Glomerular endothelial cell (primary cell): ENCODE results near the gene GSTT2. TPM values are rescaled to one million over a fixed set of nuclear protein-coding genes. Genes with fewer than 3 reads are reported as not detected.
"Not testable (repeated sequence)": the region's sequence is repeated elsewhere in the genome, so short reads cannot be mapped to it uniquely, and the experiment has no call there.

Experiments
- DNase-seq: peaks from one replicate; pipeline ENCODE4 v3.0.0-alpha.2; 2011; ENCODE audit warnings: low read depth, low spot score; ENCODE audit errors: extremely low read depth
- total RNA-seq: library from RNA; depleted of rRNA; stranded (reverse); fragments of >200 nt; gene quantifications from 2 replicates; pipeline ENCODE4 v1.2.3, GENCODE V29; 2015

GSTT2 gene
- 0.41 TPM in 1 of 2 replicates, not detected in the other for total RNA-seq

DNA sequence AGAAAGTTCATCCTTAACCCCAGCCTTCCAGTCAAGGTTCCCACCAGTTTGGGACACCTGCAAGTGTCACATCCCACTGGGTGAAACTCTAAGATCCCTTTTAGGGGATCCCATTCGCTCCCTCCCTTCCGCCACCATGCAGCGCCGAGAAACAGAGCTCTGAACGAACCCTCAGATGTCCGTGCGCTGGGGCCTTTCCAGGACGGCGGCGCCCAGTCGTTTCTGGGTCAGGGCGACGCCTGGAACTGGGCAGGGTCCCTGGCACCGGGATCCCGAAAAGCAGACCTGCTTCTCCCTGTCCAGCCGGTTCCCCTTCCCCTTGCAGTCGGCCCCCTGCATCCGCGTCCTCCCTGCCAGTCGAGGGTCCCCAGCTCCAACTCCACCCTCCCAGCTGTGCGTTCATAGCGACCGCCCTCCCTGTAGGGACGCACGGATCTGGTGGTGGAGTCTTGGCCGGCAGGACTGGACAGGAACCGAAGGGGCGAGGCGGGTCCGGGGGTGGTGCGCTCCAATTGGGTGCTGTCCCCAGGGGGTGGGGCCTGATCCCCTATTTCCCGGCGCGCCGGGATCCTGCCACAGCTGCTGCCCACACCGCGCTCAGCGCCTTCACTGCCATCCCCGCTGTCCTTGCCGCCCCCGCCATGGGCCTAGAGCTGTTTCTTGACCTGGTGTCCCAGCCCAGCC is at the start of gene GSTT2:
Gene GSTT2, plus strand, starts transcription at position 578 of the 684 bp plus-strand sequence.
- not testable (repeated sequence) for DNase-seq

DNA sequence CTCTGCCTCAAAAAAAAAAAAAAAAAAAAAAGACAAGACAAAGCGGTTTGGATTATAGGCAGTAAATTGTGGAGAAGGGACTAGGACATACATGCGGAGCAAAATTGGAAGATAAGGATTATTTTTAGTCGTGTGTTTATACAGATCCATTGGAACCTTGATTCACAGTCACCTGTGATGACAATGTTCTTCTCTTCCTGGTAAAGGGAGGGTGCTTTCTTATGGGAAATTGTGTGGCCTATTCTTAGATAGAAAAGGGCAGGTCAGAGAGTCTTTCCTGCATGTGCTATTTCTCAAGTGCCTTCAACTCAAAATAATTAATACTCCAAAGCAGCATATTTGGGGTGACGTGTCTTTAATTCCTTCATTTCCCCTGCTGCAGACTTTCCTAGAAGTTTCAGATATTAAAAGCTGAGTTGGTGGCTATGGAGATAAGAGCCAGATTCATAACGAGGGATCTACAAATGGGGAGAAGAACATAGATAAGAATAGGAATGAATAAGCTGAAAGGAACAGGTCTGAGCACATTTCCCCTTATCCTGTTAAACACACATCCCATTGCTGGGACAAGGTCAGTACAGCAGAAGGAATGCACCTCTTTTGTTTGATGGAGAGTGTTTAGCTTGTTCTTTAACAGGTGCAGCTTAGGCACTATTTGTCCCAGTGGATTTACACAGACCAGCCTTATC is 41.5 kb upstream of the GSTT2 start:
- DNase-seq, result no peak

DNA sequence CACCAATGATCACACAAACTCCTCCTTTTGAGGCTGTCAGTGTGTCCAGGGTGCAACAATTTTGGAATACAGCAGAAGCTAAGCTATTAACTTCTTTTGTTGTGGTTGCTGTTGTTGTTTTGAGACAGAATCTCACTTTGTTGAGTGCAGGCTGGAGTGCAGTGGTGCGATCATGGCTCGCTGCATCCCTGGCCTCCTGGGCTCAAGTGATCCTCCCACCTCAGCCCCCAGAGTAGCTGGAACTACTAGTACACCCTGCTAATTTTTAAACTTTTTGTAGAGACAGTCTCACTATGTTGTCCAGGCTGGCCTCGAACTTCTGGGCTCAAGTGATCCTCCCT is 40.9 kb upstream of the GSTT2 start:
- no peak for DNase-seq

DNA sequence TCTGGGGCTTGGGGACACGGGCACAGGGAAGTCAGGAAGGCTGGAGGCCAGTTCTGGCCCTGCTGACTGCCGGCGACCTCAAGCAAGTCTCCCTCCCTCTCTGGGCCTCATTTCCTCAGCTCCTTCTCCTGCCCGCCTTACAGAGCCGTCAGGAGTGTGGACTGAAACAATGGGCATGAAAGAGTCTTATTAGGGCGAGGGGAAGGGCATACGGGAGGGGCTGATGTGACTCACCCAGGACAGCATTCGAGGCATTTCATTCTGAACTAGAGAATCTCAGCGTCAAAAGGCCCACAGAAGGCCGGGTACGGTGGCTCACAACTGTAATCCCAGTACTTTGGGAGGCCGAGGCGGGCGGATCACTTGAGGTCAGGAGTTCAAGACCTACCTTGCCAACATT is 39.8 kb upstream of the GSTT2 start:
- not testable (repeated sequence) for DNase-seq

DNA sequence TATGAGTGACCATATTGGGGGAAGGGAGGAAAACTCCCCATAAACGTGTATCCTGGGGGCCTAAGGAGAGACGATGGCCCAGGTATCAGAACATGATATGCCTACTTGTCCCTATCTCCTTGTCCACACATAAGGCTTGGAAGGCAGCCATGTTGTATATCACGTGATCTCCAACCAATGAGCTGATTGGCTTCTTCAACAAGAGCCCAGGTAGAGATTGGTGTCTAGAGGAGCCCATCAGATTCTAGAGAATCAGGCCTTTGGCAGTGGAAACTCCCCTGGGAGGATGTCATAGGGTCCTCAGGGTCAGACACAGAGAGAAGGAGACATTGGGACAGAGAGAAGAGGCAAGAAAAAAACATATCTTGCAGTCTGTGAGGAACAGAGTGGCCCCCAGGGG is 32.5 kb upstream of the GSTT2 start:
- DNase-seq, result not testable (repeated sequence)

DNA sequence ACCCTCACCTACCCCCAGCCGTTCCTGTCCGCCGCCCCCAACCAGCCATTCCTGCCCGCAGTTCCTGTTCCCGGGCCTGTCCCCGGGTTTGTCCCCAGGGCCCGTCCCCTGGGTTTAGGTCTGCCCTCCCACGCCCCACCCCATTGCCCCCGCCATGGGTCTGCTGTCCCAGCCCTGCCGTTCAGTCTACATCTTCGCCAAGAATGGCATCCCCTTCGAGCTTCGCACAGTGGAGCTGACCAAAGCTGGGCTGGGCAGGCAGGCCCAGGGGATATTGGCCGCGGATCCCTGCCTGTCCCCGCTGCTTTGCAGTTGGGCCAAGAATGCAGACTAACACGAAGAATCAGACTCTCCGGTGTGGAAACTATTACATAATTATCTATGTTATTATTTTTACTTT is 30.2 kb upstream of the GSTT2 start:
- DNase-seq, result not testable (repeated sequence)

DNA sequence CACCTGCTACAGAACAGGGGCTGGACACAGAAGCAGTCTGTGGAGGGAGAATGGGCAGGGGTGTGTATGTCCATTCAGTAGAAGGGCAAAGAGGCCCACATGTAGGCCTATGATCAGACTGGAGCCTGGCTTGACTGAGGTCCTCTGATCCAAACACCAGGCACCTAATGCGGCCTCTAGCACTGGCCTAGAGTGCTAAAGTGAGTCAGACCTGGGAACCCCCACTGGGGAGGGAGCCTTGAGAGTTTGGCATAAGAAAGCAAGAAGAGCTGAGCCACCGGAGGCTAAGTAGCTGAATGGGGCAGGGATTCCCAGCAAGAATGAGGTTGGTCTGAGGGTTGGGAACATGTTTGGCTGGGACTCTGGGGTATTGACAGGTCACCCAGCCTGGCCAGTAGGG is 28.6 kb upstream of the GSTT2 start:
- not testable (repeated sequence) for DNase-seq

DNA sequence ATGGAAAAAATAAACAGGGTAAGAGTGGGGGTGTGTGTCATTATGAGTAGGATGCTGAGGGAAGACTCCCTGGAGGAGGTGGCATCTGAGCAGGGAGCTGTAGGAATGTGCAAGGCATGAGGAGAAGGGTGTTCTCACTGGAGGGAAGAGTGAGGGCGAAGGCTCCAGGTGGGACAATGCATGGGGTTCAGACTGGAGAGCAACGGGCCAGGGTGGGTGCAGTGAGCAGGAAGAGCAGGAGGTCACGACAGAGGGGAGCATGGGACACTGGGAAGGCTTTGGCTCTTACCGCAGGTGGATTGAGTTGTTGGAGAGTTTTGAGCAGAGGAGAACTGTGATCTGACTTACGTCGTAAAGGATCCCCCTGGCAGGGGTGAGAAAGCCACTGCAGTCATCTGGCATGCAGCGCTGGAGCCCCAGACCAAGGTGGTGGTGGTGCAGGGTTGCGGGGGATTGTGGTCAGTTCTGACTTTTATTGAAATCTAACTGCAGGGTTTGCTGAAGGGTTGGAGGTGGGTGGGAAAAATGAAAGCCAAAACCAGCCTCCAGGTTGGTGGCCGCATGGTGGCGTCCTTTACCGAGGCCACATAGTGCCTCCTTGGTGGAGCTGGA is 27.0 kb upstream of the GSTT2 start:
- not testable (repeated sequence) for DNase-seq

DNA sequence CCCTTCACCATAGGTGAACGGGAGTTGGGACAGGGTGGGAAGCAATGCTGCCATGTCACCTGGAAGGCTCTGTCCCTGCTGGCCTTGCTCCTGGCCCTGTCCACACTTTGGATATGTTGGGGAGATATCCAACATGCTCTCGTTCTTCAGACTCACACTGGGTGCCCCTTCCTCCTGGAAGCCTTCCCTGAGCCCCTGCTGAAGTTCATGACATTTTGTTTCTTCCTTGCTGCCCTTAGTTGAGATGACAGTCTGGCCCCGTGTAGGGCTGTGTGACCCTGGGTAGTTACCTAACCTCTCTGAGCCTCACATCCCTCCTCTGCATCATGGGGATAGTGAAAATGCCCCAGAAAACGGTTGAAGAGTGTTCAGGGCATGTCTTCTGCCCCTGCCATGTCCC is 26.4 kb upstream of the GSTT2 start:
- not testable (repeated sequence) for DNase-seq

DNA sequence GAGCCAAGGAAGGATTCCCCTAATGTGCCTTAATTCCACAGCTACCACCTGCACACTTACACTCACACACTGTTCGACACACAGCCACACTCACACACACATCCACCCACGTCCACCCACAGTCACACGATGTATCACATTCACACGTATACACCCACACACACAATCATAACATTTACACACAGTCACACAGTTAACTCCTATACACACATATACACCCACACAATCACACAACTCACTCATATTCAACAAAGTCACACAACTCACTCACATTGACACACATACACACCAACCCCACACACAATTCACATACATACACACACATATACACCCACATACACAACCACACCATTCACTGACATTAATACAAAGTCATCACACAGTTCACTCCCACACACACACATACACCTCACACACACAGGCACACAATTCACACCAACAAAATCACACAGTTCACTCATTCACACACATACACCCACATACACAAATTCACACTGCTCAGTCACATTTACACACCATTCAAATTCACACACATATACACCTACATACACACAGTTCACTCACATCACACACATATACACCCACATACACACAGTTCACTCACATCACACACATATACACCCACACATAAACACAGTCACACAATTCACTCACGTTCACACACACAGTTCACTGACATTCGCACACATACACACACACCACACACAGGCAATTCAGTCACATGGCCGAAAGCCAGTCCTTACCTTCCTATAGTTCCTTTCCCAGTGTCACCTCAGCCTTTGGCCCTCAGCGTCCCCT is 25.5 kb upstream of the GSTT2 start:
- not testable (repeated sequence) for DNase-seq

DNA sequence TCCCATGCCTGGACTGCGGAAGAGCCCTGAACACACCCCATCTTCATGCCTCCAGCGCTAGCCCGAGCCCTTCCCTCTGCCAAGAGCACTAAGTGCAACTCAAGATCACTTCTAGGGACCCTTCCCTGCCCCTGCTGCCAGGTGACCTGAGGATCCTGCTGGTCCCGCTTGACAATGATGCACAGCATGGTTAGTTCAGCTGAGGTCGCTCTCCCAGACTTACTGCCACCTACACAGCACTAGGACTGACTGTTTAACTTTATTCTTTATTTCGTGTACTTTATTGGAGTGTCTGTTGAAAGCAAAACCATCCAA is 25.0 kb upstream of the GSTT2 start:
- not testable (repeated sequence) for DNase-seq

DNA sequence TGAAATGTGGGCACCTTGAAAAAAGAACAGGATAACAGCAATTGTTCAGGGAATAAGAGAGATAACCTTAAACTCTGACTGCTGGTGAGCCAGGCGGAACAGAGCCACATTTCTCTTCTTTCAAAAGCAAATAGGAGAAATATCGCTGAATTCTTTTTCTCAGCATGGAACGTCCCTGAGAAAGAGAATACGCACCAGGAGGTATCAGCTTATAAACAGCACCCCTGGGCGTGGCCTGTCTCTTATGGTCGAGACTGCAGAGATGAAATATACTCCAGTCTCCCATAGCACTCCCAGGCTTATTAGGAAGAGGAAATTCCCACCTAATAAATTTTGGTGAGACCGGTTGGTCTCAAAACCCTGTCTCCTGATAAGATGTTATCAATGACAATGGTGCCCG is 24.0 kb upstream of the GSTT2 start:
- DNase-seq, result not testable (repeated sequence)

DNA sequence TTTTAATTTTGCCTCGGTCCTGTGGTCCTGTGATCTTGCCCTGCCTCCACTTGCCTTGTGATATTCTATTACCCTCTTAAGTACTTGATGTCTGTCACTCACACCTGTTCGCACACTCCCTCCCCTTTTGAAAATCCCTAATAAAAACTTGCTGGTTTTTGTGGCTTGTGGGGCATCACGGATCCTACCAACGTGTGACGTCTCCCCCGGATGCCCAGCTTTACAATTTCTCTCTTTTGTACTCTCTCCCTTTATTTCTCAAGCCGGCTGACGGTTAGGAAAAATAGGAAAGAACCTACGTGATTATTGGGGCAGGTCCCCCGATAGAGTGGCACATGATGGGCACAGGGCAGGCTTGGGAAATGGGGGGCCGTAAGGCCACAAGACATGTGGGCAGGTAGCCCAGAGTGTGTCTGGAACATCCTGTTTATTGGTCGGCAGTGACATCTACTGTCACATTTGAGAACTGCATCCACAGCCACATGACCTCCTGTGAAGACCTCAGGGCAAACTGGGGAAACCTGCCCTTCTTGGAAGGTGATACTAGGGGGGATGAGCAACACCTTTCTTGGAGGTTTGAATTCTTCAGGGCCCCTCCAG is 23.5 kb upstream of the GSTT2 start:
- peak; percentile 34 for DNase-seq

DNA sequence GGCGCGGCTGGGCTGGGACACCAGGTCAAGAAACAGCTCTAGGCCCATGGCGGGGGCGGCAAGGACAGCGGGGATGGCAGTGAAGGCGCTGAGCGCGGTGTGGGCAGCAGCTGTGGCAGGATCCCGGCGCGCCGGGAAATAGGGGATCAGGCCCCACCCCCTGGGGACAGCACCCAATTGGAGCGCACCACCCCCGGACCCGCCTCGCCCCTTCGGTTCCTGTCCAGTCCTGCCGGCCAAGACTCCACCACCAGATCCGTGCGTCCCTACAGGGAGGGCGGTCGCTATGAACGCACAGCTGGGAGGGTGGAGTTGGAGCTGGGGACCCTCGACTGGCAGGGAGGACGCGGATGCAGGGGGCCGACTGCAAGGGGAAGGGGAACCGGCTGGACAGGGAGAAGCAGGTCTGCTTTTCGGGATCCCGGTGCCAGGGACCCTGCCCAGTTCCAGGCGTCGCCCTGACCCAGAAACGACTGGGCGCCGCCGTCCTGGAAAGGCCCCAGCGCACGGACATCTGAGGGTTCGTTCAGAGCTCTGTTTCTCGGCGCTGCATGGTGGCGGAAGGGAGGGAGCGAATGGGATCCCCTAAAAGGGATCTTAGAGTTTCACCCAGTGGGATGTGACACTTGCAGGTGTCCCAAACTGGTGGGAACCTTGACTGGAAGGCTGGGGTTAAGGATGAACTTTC is 18.7 kb upstream of the GSTT2 start, which contains the start of gene GSTT2B:
Gene GSTT2B, minus strand, starts transcription at position 112 of the 688 bp plus-strand sequence. Its CDS starts 64 bp downstream, at position 48.
- DNase-seq, result not testable (repeated sequence)

DNA sequence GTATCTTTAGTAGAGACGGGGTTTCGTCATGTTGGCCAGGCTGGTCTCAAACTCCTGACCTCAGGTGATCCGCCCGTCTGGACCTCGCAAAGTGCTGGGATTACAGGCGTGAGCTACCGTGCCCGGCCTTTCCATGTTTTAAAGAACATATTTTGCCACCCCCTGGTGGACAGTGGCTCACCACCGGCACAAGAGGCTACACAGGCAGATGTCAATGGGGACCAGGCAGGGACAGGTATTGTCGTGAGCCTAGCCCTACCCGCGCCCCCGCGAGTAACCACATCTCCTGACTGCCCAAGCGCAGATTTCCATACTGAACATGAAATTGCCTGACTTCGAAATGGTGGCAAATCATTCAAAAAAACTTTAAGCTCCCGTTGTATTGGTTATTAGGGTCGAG is 13.8 kb upstream of the GSTT2 start:
- not testable (repeated sequence) for DNase-seq

DNA sequence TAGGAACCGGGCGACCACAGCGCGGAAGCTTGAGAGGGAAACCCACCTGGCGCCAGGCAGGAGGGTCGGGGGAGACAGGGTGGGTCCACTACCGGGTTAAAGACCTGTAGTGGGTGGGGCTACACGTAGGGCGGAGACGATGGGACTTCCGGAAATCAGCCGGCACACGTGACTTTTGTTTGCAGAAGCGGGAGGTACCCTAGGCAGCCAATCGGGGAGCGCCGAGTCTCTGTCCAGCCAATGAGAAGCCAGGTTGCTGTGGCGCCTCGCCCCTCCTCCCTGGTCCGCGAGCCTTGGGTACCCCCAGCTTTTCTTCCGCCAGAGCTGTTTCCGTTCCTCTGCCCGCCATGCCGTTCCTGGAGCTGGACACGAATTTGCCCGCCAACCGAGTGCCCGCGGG is 13.4 kb upstream of the GSTT2 start, which contains the start of gene DDTL:
Gene DDTL, plus strand, starts transcription at position 321 of the 400 bp plus-strand sequence. Its CDS starts 27 bp downstream, at position 348.
- not testable (repeated sequence) for DNase-seq

DNA sequence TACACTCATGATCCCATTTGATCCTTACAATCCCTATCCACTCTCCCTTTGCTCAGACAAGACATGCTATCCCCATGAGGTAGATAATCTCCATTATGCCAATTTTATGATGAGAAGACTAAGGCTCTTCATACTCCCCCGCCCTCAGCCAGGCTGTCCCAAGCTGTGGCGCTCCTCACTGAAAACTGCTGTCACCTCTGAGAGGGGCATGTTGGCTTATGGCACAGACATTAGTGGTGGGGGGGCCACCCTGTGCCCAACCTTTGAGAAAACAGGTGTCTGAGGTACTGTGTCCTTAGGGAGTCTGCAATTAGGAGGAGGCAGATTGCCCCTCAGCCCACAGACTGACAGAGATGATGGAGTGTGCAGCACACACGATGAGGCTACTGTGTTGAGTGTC is 10.9 kb upstream of the GSTT2 start:
- DNase-seq, result no peak

DNA sequence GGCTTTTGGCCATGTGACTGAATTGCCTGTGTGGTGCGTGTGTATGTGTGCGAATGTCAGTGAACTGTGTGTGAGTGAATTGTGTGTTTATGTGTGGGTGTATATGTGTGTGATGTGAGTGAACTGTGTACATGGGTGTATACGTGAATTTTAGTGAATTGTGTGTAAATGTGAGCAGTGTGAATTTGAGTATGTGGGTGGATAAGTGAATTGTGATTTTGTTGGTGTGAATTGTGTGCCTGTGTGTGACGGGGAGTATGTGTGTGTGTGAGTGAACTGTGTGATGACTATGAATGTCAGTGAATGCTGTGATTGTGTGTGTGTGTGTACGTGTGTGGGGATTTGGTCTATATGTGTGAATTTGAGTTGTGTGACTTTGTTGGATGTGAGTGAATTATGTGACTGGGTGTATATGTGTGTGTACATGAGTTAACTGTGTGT is 9.7 kb upstream of the GSTT2 start:
- no peak for DNase-seq

DNA sequence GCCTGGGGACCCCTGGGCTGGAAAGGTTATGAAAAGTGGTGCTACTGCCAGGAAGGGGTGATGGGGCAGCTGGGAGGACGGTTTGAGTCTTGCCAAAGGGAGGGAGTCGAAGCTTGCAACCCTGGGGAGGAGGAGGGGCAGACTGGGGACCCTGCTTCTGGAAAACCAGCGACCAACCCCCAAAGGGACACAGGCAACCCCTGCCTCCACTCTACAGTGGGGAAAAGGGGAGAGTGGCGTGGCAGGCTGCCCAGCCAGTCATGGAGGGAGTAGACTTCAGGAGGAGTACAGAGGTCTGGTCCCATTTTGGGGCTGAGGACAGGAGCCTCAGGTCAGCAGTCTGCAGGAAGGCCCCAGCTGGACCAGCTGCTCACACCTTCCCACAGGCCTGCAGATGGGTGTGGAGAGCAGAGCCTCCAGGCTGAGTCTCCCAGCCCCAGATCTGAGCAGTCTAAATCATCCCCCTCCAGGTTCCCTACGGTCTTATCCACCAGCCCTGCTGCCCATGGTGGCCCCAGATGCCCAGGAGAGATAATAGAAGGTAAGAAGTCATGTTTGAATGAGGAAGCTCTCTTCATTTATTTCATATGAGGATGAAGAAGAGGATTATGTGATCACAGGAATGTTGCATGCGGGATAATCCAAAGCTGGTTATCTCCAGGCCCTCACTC is 9.0 kb upstream of the GSTT2 start:
- no peak for DNase-seq
